Effector CD8-positive, alpha-beta T cell (primary cell): ENCODE results near the gene PVALEF.

Source experiments
- DNase-seq: peaks from one replicate; lab custom pipeline; 2025; lab: John Stamatoyannopoulos, UW

Gene PVALEF

GRCh38 chr17:81163051-81163695 lies 2.1 kb upstream of the PVALEF start:
- DNase-seq = no peak

GRCh38 chr17:81163703-81164370 lies 1.5 kb upstream of the PVALEF start:
- no peak for DNase-seq

- no peak for DNase-seq
These were observed 699 bp upstream of the PVALEF start for GRCh38 chr17:81164371-81165245.

- DNase-seq = no peak
These were observed 756 bp downstream of the PVALEF start, which contains the start of gene AATK for GRCh38 chr17:81166033-81166492. Gene AATK, minus strand, starts transcription at chr17:81166221. Its CDS starts 229 bp downstream, at chr17:81165992.

- DNase-seq = no peak
These were observed 1.9 kb downstream of the PVALEF start for GRCh38 chr17:81167194-81167524.

GRCh38 chr17:81167638-81168037 lies 2.3 kb downstream of the PVALEF start:
- DNase-seq = no peak

GRCh38 chr17:81169870-81170309 lies 4.6 kb downstream of the PVALEF start:
- no peak for DNase-seq

- no peak for DNase-seq
These were observed 5.6 kb downstream of the PVALEF start for GRCh38 chr17:81170727-81171494.

GRCh38 chr17:81171941-81172340 lies 6.6 kb downstream of the PVALEF start:
- DNase-seq = no peak

- DNase-seq = no peak
These were observed 7.9 kb downstream of the PVALEF start for GRCh38 chr17:81173052-81173761.

GRCh38 chr17:81173762-81174155 lies 8.5 kb downstream of the PVALEF start:
- DNase-seq = no peak

GRCh38 chr17:81176666-81177065 lies 11.4 kb downstream of the PVALEF start:
- DNase-seq = no peak

GRCh38 chr17:81178136-81179091 lies 13.1 kb downstream of the PVALEF start:
- DNase-seq = no peak

- no peak for DNase-seq
These were observed 13.9 kb downstream of the PVALEF start for GRCh38 chr17:81179220-81179619.

GRCh38 chr17:81179861-81180260 lies 14.6 kb downstream of the PVALEF start:
- DNase-seq = no peak

GRCh38 chr17:81180836-81181810 lies 15.8 kb downstream of the PVALEF start:
- DNase-seq = no peak

- DNase-seq = no peak
These were observed 16.5 kb downstream of the PVALEF start for GRCh38 chr17:81181811-81182185.

GRCh38 chr17:81182596-81182995 lies 17.3 kb downstream of the PVALEF start:
- no peak for DNase-seq

GRCh38 chr17:81183316-81183715 lies 18.0 kb downstream of the PVALEF start:
- DNase-seq = no peak
